Ishikawa (cell line): ENCODE measurements around the gene SLC25A30.

Experiments used
- CEBPB ChIP-seq: IDR thresholded peaks from 2 replicates; pipeline ENCODE4 v1.6.1; 2012
- CREB1 ChIP-seq: IDR thresholded peaks from 2 replicates; pipeline ENCODE4 v1.6.1; 2012; ENCODE audit warnings: low read depth
- EGR1 ChIP-seq: IDR thresholded peaks from 2 replicates; pipeline ENCODE4 v1.6.1; 2012
- EP300 ChIP-seq: IDR thresholded peaks from 2 replicates; pipeline ENCODE4 v1.6.1; 2012; ENCODE audit warnings: borderline replicate concordance
- FOXM1 ChIP-seq: IDR thresholded peaks from 2 replicates; pipeline ENCODE4 v1.6.1; 2012; ENCODE audit warnings: low read depth, borderline replicate concordance
- MAX ChIP-seq: IDR thresholded peaks from 2 replicates; pipeline ENCODE4 v1.6.1; 2012
- NFIC ChIP-seq: IDR thresholded peaks from 2 replicates; pipeline ENCODE4 v1.6.1; 2012
- RAD21 ChIP-seq: IDR thresholded peaks from 2 replicates; pipeline ENCODE4 v1.6.1; 2012; ENCODE audit warnings: low read depth
- REST ChIP-seq: IDR thresholded peaks from 2 replicates; pipeline ENCODE4 v1.6.1; 2012; ENCODE audit warnings: low read depth, mild to moderate bottlenecking
- TAF1 ChIP-seq: IDR thresholded peaks from 2 replicates; pipeline ENCODE4 v1.6.1; 2012; ENCODE audit warnings: low read depth, mild to moderate bottlenecking
- TCF12 ChIP-seq: IDR thresholded peaks from 2 replicates; pipeline ENCODE4 v1.6.1; 2012; ENCODE audit warnings: low read depth
- TEAD4 ChIP-seq: IDR thresholded peaks from 2 replicates; pipeline ENCODE4 v1.6.1; 2012
- USF1 ChIP-seq: IDR thresholded peaks from 2 replicates; pipeline ENCODE4 v1.6.1; 2012
- YY1 ChIP-seq: IDR thresholded peaks from 2 replicates; pipeline ENCODE4 v1.6.1; 2012; ENCODE audit warnings: low read depth
- ZBTB7A ChIP-seq: IDR thresholded peaks from 2 replicates; pipeline ENCODE4 v1.6.1; 2012; ENCODE audit warnings: low read depth

Gene SLC25A30

GRCh38 chr13:45403081-45403480 is 15.1 kb downstream of the SLC25A30 start:
- TF ChIP-seq FOXM1 (no peak), YY1 (no peak), USF1 (no peak), TCF12 (no peak)

GRCh38 chr13:45402641-45403040 is 15.5 kb downstream of the SLC25A30 start:
- TF ChIP-seq USF1 = no peak
- no peak for TF ChIP-seq RAD21
- no peak for TF ChIP-seq MAX
- no peak for TF ChIP-seq CREB1
- TF ChIP-seq TEAD4 = no peak
- no peak for TF ChIP-seq TCF12
- TF ChIP-seq NFIC = no peak

- TF ChIP-seq TAF1 (no peak), REST (no peak), EP300 (no peak), RAD21 (no peak), CEBPB (no peak), TEAD4 (no peak), MAX (no peak), FOXM1 (no peak), NFIC (no peak), YY1 (no peak), CREB1 (no peak), TCF12 (no peak), USF1 (no peak), ZBTB7A (no peak)
These were observed 16.9 kb downstream of the SLC25A30 start for GRCh38 chr13:45401314-45401713.

- TF ChIP-seq TCF12 (no peak), EGR1 (no peak), FOXM1 (no peak), CEBPB (no peak), MAX (no peak), EP300 (no peak), REST (no peak), ZBTB7A (no peak), YY1 (no peak), TAF1 (no peak)
These were observed 19.3 kb downstream of the SLC25A30 start for GRCh38 chr13:45398877-45399276.

- TF ChIP-seq CREB1 (no peak), EGR1 (no peak), USF1 (no peak), REST (no peak)
These were observed 21.6 kb downstream of the SLC25A30 start for GRCh38 chr13:45396533-45397095.
